HG03354 (cell line): ENCODE data around the gene FABP6.

Experiments
- ATAC-seq: cut with Tn5 transposase; IDR thresholded peaks from one replicate; pipeline ENCODE4 v1.9.1; 2021; ENCODE audit warnings: mild to moderate bottlenecking; ENCODE audit not compliant: unreplicated experiment, poor library complexity, severe bottlenecking

FABP6 gene

GRCh38 chr5:160260006-160260775, 30.9 kb downstream of the FABP6 start:
- no peak for ATAC-seq

GRCh38 chr5:160260881-160261815, 31.8 kb downstream of the FABP6 start:
- peak; percentile 59 for ATAC-seq

GRCh38 chr5:160262151-160263074, 33.1 kb downstream of the FABP6 start:
- no peak for ATAC-seq

- no peak for ATAC-seq
Observed at GRCh38 chr5:160263326-160263855, 34.1 kb downstream of the FABP6 start.

GRCh38 chr5:160266044-160266443, 36.7 kb downstream of the FABP6 start:
- ATAC-seq = no peak

- no peak for ATAC-seq
Observed at GRCh38 chr5:160266752-160267345, 37.5 kb downstream of the FABP6 start.

GRCh38 chr5:160268121-160268520, 38.8 kb downstream of the FABP6 start:
- ATAC-seq = no peak

- no peak for ATAC-seq
Observed at GRCh38 chr5:160269017-160269416, 39.7 kb downstream of the FABP6 start.

- no peak for ATAC-seq
Observed at GRCh38 chr5:160270704-160271103, 41.4 kb downstream of the FABP6 start.

GRCh38 chr5:160271396-160271795, 42.1 kb downstream of the FABP6 start:
- ATAC-seq = peak; percentile 67

- ATAC-seq = peak; percentile 19
Observed at GRCh38 chr5:160271836-160272235, 42.5 kb downstream of the FABP6 start.

GRCh38 chr5:160272264-160272663, 43.0 kb downstream of the FABP6 start:
- ATAC-seq = no peak

- ATAC-seq = no peak
Observed at GRCh38 chr5:160272889-160273288, 43.6 kb downstream of the FABP6 start.

GRCh38 chr5:160274483-160274931, 45.2 kb downstream of the FABP6 start:
- ATAC-seq = no peak

GRCh38 chr5:160278343-160278742, 49.0 kb downstream of the FABP6 start:
- ATAC-seq = no peak

- no peak for ATAC-seq
Observed at GRCh38 chr5:160280384-160281095, 51.2 kb downstream of the FABP6 start.

GRCh38 chr5:160281275-160281674, 52.0 kb downstream of the FABP6 start:
- ATAC-seq = no peak

GRCh38 chr5:160284291-160284873, 55.1 kb downstream of the FABP6 start:
- ATAC-seq = no peak
